ENCODE results near the gene LIPK. TPM values are rescaled to one million over a fixed set of nuclear protein-coding genes. Genes with fewer than 3 reads are reported as not detected.

Gene LIPK
- total RNA-seq, 1 experiment from 2014 or later, result not detected

DNA sequence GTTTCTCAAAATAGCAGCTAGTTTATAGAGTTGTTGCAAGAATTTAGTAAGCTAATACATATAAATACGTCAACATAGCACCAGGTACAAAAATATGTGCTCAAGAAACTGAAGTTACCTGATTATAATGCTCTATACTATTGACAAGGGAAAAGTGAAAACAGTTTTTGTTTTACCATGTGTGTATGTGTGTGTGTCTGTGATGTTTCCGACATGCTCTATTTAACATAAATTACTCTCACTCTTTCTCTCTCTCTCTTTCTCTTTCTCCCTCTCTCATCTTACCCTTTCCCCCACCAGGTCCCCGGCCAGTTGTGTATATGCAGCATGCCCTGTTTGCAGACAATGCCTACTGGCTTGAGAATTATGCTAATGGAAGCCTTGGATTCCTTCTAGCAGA is 58.1 kb downstream of the LIPK start:
- intact Hi-C loops (cut with micrococcal nuclease; ENCODE audit: unreplicated experiment), result no loop called here
- Mint-ChIP-seq H3K36me3 (ENCODE audit: insufficient read depth, unreplicated experiment) (no peaks in the 10 kb centered on the region), H3K27me3 (ENCODE audit: unreplicated experiment) (no peaks in the 10 kb centered on the region), H3K9me3 (ENCODE audit: low read depth, unreplicated experiment) (no peaks in the 10 kb centered on the region), H3K4me3 (ENCODE audit: low read depth, unreplicated experiment) (no peak overlapping the region), H3K27ac (ENCODE audit: unreplicated experiment) (no peak overlapping the region), H3K4me1 (ENCODE audit: low read depth, unreplicated experiment) (no peaks in the 10 kb centered on the region)
- CTCF ChIA-PET, result no interaction called here
- TF ChIP-seq, protein P1, sequence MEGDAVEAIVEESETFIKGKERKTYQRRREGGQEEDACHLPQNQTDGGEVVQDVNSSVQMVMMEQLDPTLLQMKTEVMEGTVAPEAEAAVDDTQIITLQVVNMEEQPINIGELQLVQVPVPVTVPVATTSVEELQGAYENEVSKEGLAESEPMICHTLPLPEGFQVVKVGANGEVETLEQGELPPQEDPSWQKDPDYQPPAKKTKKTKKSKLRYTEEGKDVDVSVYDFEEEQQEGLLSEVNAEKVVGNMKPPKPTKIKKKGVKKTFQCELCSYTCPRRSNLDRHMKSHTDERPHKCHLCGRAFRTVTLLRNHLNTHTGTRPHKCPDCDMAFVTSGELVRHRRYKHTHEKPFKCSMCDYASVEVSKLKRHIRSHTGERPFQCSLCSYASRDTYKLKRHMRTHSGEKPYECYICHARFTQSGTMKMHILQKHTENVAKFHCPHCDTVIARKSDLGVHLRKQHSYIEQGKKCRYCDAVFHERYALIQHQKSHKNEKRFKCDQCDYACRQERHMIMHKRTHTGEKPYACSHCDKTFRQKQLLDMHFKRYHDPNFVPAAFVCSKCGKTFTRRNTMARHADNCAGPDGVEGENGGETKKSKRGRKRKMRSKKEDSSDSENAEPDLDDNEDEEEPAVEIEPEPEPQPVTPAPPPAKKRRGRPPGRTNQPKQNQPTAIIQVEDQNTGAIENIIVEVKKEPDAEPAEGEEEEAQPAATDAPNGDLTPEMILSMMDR (IDR thresholded peaks at IDR 0.05; ENCODE audit: unreplicated experiment), result no peak
- no peak for DNase-seq
- no TSS peak for BruUV-seq (replicated peaks)

DNA sequence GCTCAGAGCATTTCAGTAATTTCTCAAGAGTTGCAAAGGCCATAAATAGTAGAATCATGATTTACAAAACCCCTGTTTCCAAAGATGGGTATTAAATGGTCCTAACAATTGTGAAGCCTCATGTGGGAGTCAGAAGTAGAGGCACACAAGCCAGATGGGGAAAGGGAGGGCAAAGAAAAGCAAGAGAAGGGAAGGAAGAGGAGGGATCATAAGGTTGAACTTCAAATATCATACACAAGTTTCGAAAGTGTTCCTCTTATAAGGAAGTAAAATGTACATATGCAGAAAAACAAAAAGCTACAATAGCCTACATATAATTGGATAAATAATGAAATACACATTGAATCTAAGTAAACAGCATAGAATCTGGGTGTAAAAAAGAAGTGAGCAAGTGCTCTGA is 59.8 kb downstream of the LIPK start:
- CTCF ChIA-PET, result no interaction called here
- H3K27ac Mint-ChIP-seq (ENCODE audit: unreplicated experiment), result no peak overlapping the region
- no peaks in the 10 kb centered on the region for H3K27me3 Mint-ChIP-seq (ENCODE audit: unreplicated experiment)
- H3K36me3 Mint-ChIP-seq (ENCODE audit: insufficient read depth, unreplicated experiment), result no peaks in the 10 kb centered on the region
- TF ChIP-seq, protein P1 (IDR thresholded peaks at IDR 0.05; ENCODE audit: unreplicated experiment), result no peak
- no peak overlapping the region for H3K4me3 Mint-ChIP-seq (ENCODE audit: low read depth, unreplicated experiment)
- no peak for DNase-seq
- no peaks in the 10 kb centered on the region for H3K9me3 Mint-ChIP-seq (ENCODE audit: low read depth, unreplicated experiment)
- no peaks in the 10 kb centered on the region for H3K4me1 Mint-ChIP-seq (ENCODE audit: low read depth, unreplicated experiment)
- no TSS peak for BruUV-seq (replicated peaks)
- intact Hi-C loops (cut with micrococcal nuclease; ENCODE audit: unreplicated experiment), result no loop called here

DNA sequence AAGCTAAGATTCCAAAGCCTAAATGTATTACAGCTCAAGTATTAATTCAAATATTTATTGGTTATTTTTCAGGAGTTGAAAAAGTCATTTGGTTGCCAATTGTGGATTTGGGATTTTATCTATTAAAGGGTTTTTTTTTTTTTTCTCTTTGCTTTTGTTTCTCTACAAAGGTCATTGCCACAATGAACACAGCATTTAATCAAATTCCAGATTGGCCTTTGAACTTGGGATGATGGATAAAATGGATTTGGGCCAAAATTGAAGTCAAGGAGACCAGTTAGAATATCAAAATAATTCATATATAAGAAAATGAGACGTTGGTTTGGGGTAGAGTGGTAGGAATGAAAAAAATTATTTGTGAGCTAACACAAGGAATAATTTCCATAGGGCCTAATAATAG is 63.3 kb downstream of the LIPK start:
- Mint-ChIP-seq H3K4me1 (ENCODE audit: low read depth, unreplicated experiment) (no peaks in the 10 kb centered on the region), H3K4me3 (ENCODE audit: low read depth, unreplicated experiment) (no peak overlapping the region), H3K27me3 (ENCODE audit: unreplicated experiment) (no peaks in the 10 kb centered on the region), H3K27ac (ENCODE audit: unreplicated experiment) (no peak overlapping the region), H3K36me3 (ENCODE audit: insufficient read depth, unreplicated experiment) (no peaks in the 10 kb centered on the region), H3K9me3 (ENCODE audit: low read depth, unreplicated experiment) (no peaks in the 10 kb centered on the region)
- intact Hi-C loops (cut with micrococcal nuclease; ENCODE audit: unreplicated experiment), result no loop called here
- DNase-seq, result no peak
- CTCF ChIA-PET, result interaction anchor here (0.7 kb wide), 1 partner anchor 95 kb away, joined by 5 read pairs; no protein-coding TSS in a partner anchor
- TF ChIP-seq, protein P1 (IDR thresholded peaks at IDR 0.05; ENCODE audit: unreplicated experiment), result no peak
- no TSS peak for BruUV-seq (replicated peaks)

DNA sequence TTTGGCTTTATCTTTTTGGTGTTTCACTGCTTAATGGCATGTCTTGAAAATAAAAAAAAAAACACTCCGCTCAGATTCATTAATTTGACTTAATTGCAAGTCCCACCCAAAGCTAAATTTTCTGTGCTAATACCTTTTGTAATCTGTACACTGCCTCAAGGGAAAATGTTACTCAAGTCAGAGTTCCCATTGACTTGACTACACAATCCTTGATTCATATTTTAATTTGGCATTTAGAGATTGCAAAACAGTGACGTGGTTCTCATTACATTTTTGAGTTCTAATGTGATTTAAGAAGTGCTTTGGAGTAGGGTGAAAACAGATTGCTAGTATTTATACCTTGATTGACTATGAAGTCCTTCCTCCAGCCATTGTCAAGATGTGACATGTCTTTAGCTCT is 75.2 kb downstream of the LIPK start:
- no peak for DNase-seq
- H3K4me1 Mint-ChIP-seq (ENCODE audit: low read depth, unreplicated experiment), result no peaks in the 10 kb centered on the region
- TF ChIP-seq, protein P1 (IDR thresholded peaks at IDR 0.05; ENCODE audit: unreplicated experiment), result no peak
- no peak overlapping the region for H3K4me3 Mint-ChIP-seq (ENCODE audit: low read depth, unreplicated experiment)
- H3K9me3 Mint-ChIP-seq (ENCODE audit: low read depth, unreplicated experiment), result no peaks in the 10 kb centered on the region
- intact Hi-C loops (cut with micrococcal nuclease; ENCODE audit: unreplicated experiment), result no loop called here
- H3K36me3 Mint-ChIP-seq (ENCODE audit: insufficient read depth, unreplicated experiment), result no peaks in the 10 kb centered on the region
- no peak overlapping the region for H3K27ac Mint-ChIP-seq (ENCODE audit: unreplicated experiment)
- H3K27me3 Mint-ChIP-seq (ENCODE audit: unreplicated experiment), result no peaks in the 10 kb centered on the region
- no TSS peak for BruUV-seq (replicated peaks)
- CTCF ChIA-PET, result no interaction called here

Measured in Calu3 (cell line).